Left cardiac atrium (tissue), 4 donors: Measurements from ENCODE around the gene CDKN1C. TPM values are rescaled to one million over a fixed set of nuclear protein-coding genes. Genes with fewer than 3 reads are reported as not detected.

ENCODE experiments used
- ATAC-seq, 2 donors: fragments of 200-7000 bp; cut with Tn5 transposase; one replicate each; pipeline ENCODE4 v1.9.1; 2020; ENCODE audit warnings: mild to moderate bottlenecking in 2 of 2, moderate library complexity in 2 of 2
- DNase-seq: peaks from one replicate; pipeline ENCODE4 v3.0.0-alpha.2; 2020
- intact Hi-C, 2 donors: fragments of 100-400 bp; cut with DNase I; formaldehyde crosslinking; loops; one replicate each; pipeline versions ENCODE4 v1.14.1 to v1.15.1; 2022 to 2023
- total RNA-seq, 2 donors: library from RNA; stranded (reverse); fragmentation: NEBNext Ultra II Directional; extraction: Animal tissue kit (Norgen Biotek cat#: 25700); gene quantifications; one replicate each; pipeline ENCODE4 v1.2.1, GENCODE V29; 2021
- donor health status: DM: no; HTN: yes; CAD: no.
- donor health status: DM: no; HTN: yes; CAD: no; lungs with severe emphysema.
- donor health status: DM: yes; HTN: yes; CAD: no.
- donor health status: Dilated cardiomyopathy.

CDKN1C gene
- total RNA-seq, 2 donors from 2014 or later: 23.3 to 44.2 TPM

DNA sequence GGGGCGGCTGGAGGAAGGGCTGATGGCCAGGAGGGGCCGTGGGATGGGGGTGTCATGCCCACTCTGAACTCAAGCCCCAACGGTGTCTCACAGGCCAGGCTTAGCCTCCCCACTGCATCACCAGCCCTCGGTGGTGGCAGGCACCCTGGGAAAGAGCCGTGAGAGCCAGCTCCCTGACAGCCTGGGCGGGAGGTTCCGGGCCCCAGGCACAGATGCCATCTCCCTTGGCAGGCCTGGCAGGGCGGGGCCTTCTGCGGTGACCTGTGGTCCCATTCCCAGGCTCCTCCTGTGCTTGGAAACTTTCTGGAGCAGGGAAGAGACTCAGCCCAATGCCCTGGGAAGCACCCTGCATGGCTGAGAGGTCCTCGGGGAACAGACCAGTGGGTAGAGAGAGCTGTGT is 38.8 kb upstream of the CDKN1C start:
- ATAC-seq (peak in 1 of 2 donors; percentile 24), DNase-seq (no peak)
- intact Hi-C loops: no loop called here

DNA sequence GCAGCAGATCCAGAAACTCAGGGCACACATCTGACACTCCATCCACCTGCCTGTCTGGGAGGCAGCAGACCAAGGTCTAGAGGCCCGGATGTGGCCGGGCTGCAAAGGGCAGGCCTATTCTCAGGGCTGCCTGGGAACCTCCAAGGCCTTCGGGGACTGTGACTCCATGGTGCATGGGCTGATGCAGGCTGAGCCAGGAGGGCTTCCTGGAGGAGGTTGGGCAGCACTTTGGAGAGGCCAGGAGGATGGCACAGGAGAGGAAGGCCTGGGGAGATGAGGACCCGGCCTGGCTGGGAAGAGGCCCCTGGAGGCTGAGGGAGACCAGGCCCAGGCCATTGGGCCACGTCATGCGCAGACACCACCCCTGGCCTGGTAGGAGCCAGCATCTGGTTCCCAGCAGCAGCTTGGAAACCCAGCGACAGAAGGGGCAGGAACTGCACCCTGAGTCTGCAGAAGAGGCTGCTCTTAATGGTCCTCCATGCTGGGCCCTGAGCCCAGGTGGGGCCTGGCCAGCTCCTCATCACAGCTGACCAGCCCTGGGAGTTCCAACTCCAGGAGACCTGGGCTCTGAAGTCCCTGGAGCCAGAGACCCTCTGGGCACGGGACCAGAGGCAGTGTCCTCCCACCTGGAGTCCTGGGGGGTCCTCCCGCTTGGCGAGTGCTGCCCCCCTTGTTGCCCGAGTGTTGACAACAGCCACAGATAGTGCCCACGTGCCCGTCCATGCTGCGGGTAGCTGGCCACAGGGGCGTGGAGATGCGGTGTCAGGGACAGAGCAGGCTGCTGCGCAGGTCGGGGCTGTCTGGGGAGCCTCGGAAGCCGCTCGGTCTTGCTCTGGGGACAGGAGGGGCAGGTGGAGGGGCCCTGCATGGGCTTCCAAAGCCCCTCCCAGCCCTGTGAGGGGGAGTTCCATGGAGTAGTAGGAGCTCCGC is 38.1 kb upstream of the CDKN1C start:
- ATAC-seq: no peak
- no peak for DNase-seq
- intact Hi-C loops: no loop called here

GRCh38 chr11:2922655-2923054 is 37.1 kb upstream of the CDKN1C start:
- DNase-seq (no peak), ATAC-seq (no peak)
- intact Hi-C loops: no loop called here

DNA sequence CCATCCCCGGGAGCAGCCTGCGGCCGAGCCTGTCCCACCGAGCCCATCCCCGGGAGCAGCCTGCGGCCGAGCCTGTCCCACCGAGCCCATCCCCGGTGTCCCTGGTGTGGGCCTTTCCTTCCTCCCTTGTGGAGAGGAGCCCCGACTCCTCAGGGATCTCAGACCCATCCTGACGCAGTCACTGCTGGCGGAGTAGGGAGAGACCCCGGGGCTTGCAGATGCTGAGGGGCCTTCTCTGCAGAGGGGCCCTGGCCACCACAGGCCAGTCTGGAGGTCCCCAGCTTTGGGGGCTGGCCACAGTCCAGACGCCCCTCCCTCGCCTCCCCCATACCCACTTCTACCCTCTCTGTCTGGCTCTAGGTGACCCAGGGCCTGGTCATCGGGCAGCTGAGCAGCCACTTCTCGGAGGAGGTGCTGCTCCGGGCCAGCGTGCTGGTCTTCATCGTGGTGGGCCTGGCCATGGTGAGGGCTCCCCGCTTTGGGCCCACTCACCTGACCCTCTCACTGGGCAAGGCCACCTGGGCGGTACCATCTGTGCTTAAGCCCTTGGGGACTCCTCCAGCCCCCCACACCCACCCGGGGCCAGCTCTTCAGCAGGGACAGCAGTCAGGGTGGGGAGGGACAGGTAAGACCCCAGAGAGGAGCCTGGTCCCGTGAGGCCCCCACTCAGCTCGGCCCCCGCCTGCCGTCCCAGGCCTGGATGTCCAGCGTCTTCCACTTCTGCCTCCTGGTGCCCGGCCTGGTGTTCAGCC is 36.3 kb upstream of the CDKN1C start:
- intact Hi-C loops: no loop called here
- no peak for DNase-seq
- ATAC-seq: no peak

GRCh38 chr11:2921261-2921660 is 35.7 kb upstream of the CDKN1C start:
- intact Hi-C loops: no loop called here
- no peak for DNase-seq
- ATAC-seq: no peak

- DNase-seq: no peak
- intact Hi-C loops: no loop called here
- ATAC-seq: peak in 1 of 2 donors; percentile 7
Measured at GRCh38 chr11:2920343-2920742, 34.8 kb upstream of the CDKN1C start.

GRCh38 chr11:2919837-2920236 is 34.3 kb upstream of the CDKN1C start:
- DNase-seq (no peak), ATAC-seq (peak; percentile 15 to 60)

DNA sequence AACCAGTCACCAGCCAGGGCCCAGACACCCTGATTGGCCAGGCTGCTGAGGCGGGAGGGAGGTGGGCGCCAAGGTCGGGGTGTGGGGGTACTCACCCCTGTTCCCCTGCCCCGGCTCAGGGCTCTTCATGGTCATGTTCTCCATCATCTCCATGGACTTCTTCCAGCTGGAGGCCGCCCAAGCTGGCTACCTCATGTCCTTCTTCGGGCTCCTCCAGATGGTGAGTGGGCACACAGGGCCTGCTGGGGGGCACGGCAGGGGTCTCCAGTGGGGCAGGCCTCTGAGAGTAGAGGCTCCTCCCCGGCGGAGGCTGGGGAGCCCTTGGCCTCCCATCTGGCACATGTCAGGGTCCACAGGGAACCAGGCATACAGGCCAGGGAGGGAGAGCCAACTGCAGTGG is 33.6 kb upstream of the CDKN1C start:
- ATAC-seq: no peak
- intact Hi-C loops: no loop called here

More at GRCh38 chr11:2919837-2920236, 34.3 kb upstream of the CDKN1C start:
- intact Hi-C loops: no loop called here

DNA sequence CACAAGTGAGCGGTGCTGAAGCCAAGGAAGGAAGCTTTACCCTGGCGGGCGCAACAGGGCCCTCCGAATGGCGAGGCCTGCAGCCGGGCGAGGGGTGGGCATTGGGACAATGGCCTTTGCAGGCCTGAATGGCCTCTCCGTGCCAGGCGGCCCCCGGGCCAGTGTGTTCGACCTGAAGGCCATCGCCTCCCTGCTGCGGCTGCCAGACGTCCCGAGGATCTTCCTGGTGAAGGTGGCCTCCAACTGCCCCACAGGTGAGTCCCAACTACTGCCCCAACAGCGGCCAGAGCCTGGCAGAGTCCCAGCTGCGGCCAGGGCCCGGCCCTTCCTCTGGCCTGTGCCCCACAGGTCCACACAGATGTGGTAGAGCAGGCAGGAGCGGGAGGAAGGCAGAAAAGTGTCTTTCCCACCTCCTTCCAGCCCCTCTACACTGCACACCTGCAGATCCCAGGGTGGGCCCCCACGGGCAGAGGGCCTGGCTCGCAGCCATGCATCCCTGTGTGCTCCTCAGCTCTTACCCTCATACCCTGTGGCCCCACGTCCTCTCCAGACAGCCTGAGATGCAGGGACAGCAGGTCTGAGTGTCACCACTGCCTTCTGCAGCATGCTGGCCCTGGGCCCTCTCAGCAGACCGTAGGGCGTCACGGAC is 32.4 kb upstream of the CDKN1C start:
- intact Hi-C loops: no loop called here
- no peak for DNase-seq
- no peak for ATAC-seq

More for the DNA sequence above, 33.6 kb upstream of the CDKN1C start:
- DNase-seq: no peak

DNA sequence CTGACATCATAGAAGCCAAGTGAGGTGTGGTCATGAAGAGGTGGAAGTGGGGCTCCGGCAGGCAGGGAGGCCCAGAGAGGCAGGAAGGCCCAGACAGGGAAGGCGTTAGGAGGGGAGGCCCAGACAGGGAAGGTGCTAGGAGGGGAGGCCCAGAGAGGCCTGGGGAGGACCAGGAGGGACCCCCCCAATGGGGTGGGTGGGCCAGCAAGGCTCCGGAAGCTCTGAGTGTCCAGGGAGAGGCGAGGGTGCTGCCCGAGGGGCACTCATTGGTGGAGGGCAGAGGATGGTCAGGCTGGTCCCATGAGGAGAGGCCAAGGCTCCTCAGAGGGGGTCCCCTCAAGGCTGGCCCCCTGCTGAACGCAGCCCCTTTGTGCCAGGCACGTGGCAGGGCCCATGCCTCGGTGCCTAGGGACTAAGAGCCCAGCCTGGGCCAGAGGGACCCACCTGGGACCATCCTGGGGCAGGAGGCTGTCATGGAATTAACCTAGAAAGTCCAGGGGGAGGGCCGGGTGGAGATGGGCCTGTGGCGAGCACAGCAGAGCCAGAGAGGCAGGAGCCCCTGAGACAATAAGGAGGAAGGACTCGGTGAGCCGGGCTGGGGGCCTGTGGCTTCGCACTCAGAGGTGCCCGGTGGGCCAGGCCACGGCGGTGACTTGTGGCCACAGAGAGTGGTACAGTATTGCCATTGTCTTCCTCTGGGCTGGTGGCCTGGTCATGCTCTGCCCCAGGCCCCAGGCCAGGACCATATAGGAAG is 31.5 kb upstream of the CDKN1C start:
- DNase-seq: no peak
- no peak for ATAC-seq
- intact Hi-C loops: no loop called here

DNA sequence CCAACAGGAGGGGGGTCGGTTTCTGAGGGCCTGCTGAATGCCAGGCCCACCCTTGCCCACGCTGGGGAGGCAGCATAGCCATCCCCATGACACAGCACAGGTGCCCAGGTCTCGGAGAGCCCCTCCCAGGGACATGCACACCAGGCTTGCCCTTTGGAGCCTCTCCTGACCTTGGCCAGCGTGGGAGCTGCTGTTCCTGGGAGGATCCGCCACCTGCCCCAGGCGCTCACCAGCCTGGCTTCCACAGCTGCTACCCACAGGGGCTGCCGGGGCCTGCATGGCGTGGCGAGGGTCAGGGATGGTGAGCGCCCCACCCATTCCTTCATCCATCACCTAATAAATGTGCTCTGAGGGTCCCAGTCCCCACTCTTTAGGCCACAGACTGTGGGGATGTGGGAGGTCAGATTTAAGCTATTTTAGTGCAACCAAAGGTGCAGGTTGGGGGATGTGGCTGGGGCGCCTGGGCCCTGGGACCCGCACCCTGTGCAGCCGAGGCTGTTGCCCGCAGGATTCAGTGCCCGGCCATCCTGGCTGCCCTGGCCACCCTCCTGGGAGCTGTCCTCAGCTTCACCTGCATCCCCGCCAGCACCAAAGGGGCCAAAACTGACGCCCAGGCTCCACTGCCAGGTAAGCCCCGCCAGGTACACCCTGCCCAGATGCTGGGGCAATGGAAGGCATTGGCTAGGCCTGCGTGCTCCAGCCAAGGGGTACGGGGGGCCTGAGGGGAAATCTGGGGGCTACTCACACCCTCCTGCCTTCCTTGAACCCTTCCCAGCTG is 30.7 kb upstream of the CDKN1C start:
- intact Hi-C loops: no loop called here
- ATAC-seq: no peak
- DNase-seq: no peak

- intact Hi-C loops: no loop called here
- ATAC-seq (no peak), DNase-seq (no peak)
Measured at GRCh38 chr11:2915473-2915872, 29.9 kb upstream of the CDKN1C start.

GRCh38 chr11:2914455-2915195 is 29.1 kb upstream of the CDKN1C start:
- DNase-seq: peak; percentile 69
- peak; percentile 30 to 76 for ATAC-seq
- intact Hi-C loops: no loop called here

GRCh38 chr11:2913776-2914175 is 28.2 kb upstream of the CDKN1C start:
- intact Hi-C loops: no loop called here
- no peak for DNase-seq
- ATAC-seq: no peak

DNA sequence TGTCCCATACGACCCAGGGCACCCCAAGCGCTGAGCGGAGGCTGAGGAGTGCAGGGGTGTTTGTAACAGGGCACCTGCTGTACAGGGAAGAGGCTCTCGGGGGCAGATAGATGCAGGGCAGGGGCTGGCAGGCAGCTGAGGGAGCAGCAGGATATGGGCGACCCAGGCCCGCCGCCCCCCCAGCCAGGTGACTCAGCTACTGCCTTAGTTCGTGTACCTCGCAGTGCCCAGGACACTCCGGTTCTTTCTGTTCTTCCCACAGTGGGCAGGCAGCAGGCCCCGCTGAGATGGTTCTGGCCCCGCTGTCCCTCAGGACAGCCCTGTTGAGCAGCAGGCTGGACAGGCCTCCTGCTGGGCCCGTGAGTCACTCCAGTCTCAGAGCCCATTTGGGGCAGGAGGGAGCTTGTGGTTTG is 27.4 kb upstream of the CDKN1C start:
- ATAC-seq (peak in 1 of 2 donors; percentile 12), DNase-seq (no peak)
- intact Hi-C loops: no loop called here

DNA sequence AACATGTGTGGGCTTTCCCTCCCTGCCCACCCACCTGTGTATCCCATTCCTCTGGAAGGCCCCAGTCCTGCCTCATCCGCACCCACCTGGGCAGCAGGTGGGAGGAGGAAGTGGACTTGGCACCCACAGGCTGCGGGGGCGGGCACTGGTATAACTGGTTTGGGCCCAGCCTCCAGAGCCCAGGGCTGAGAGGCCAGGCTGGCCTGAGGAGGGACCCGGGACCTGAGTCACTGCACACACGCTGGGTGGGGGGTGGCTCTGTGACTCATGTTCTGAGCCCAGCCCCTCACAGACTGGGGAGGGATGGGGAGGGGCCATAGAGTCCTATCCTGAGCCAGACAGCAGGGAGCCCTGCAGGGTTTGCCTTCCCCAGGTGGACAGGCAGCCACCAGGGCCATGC is 26.9 kb upstream of the CDKN1C start:
- no peak for DNase-seq
- intact Hi-C loops: no loop called here
- peak in 1 of 2 donors; percentile 76 for ATAC-seq

DNA sequence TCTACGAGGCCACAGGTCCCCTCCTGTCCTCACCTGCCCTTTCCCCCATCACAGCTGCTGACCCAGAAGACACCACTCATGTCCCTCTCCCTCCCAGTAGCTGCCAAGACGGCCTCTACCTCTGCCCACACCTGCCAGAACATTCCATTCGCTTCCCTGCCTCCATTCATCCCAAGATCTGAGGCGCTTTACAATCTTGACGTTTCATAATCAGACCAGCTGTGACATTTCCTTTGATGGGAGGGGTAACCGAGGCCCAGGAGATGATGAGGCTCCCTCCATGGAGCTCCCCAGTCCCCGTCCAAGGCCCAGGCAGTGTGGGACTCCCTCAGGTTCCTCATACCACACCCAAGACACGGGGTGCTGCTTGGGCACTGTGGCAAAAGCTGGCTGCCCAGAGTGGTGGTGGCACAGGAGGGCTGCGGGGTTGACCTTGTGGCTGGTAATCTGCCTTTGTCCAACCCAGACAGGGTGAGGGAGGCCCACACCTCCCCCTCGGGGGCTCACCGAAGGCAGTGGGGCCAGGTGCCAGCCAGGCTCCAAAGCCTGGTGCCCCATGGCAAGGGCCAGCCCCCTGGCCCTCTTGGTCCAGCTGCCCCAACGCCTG is 26.3 kb upstream of the CDKN1C start:
- intact Hi-C loops: no loop called here
- ATAC-seq (no peak), DNase-seq (no peak)
